ENCODE results near the gene OR2T33. TPM values are rescaled to one million over a fixed set of nuclear protein-coding genes. Genes with fewer than 3 reads are reported as not detected.
"Not testable (repeated sequence)": the region's sequence is repeated elsewhere in the genome, so short reads cannot be mapped to it uniquely, and the experiment has no call there.

Gene OR2T33, protein sequence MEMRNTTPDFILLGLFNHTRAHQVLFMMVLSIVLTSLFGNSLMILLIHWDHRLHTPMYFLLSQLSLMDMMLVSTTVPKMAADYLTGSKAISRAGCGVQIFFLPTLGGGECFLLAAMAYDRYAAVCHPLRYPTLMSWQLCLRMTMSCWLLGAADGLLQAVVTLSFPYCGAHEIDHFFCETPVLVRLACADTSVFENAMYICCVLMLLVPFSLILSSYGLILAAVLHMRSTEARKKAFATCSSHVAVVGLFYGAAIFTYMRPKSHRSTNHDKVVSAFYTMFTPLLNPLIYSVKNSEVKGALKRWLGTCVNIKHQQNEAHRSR
- total RNA-seq = not detected

- Mint-ChIP-seq H3K36me3 (ENCODE audit: low read depth) (no peaks in the 10 kb centered on the region), H3K27ac (no peak within 1 kb of the TSS), H3K27me3 (no peaks in the 10 kb centered on the region), H3K4me1 (ENCODE audit: low read depth) (no peaks in the 10 kb centered on the region), H3K9me3 (no peaks in the 10 kb centered on the region), H3K4me3 (no peak within 1 kb of the TSS)
- ChIA-PET POLR2A (no interaction called here), CTCF (no interaction called here)
- ATAC-seq = no peak
- intact Hi-C loops (cut with micrococcal nuclease) = no loop called here
- no peak for TF ChIP-seq CTCF (IDR thresholded peaks at IDR 0.05)
- DNase-seq = no peak
These were observed at the start of gene OR2T33 for GRCh38 chr1:248277876-248278275. OR2T33 (minus strand) TSS chr1:248277976; CDS start chr1:248273814, 4,162 bp downstream.

DNA sequence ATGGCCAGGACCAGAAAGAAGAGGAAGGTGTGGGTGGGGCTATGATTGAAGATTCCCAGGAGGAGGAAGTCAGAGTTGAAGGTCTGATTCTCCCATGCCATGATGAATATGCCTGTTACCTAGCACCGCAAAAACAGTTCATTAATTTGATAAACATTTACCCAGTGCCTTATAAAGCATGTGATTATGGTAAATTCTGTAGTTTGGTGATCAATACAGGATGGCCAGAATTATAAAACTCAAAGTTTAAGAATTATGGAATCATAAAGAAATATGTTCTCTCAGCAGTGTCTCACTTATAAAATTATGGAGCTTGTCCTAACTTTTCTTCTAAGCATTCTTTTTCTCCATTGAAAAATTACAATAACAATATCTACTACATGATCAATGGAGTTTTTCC, 46.7 kb upstream of the OR2T33 start, which contains the start of gene OR2M7:
Gene OR2M7 (minus strand): TSS at position 101 of the 400 bp plus-strand sequence. CDS start 0 bp downstream, at position 101.
- ChIA-PET CTCF (no interaction called here), POLR2A (no interaction called here)
- H3K9me3 Mint-ChIP-seq = no peaks in the 10 kb centered on the region
- no peaks in the 10 kb centered on the region for H3K4me1 Mint-ChIP-seq (ENCODE audit: low read depth)
- DNase-seq = no peak
- H3K27me3 Mint-ChIP-seq = peaks cover 1% of the 10 kb centered on the region
- no peak within 1 kb of the TSS for H3K27ac Mint-ChIP-seq
- H3K4me3 Mint-ChIP-seq = no peak within 1 kb of the TSS
- no peaks in the 10 kb centered on the region for H3K36me3 Mint-ChIP-seq (ENCODE audit: low read depth)
- intact Hi-C loops (cut with micrococcal nuclease) = no loop called here
- ATAC-seq = no peak
- no peak for TF ChIP-seq CTCF (IDR thresholded peaks at IDR 0.05)

GRCh38 chr1:248316796-248317195, 39.0 kb upstream of the OR2T33 start:
- Mint-ChIP-seq H3K36me3 (ENCODE audit: low read depth) (no peaks in the 10 kb centered on the region), H3K27me3 (no peaks in the 10 kb centered on the region), H3K27ac (no peak overlapping the region), H3K9me3 (peaks cover 20% of the 10 kb centered on the region), H3K4me1 (ENCODE audit: low read depth) (no peaks in the 10 kb centered on the region), H3K4me3 (no peak overlapping the region)
- TF ChIP-seq CTCF (IDR thresholded peaks at IDR 0.05) = no peak
- POLR2A ChIA-PET = no interaction called here
- DNase-seq (no peak), ATAC-seq (no peak)
- CTCF ChIA-PET = no interaction called here
- intact Hi-C loops (cut with micrococcal nuclease) = no loop called here

- H3K27ac Mint-ChIP-seq = not testable (repeated sequence)
These were observed 29.0 kb upstream of the OR2T33 start for GRCh38 chr1:248306740-248307139.

DNA sequence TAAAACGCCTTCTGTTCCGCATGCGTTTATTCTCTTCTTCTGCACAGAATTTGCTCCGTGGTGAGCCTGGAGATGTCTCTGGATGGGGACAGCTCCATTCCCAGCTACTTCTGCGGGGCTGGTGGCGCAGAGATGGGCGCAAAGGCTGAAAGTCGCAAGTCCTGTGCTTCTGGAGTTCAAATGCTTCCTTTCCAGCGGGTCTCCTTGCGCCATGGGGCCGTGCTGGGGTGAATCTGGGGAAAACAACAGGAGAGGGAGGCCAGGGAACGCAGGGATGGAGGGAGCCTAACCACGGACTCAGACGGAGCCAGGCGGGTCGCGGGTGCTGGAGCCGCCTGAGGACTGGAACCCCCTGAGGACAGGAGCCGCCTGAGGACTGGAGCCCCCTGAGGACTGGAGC, 28.3 kb upstream of the OR2T33 start:
- Mint-ChIP-seq H3K27ac (no peak overlapping the region), H3K27me3 (no peaks in the 10 kb centered on the region), H3K9me3 (no peaks in the 10 kb centered on the region), H3K4me1 (ENCODE audit: low read depth) (no peaks in the 10 kb centered on the region), H3K36me3 (ENCODE audit: low read depth) (no peaks in the 10 kb centered on the region), H3K4me3 (no peak overlapping the region)
- intact Hi-C loops (cut with micrococcal nuclease) = no loop called here
- CTCF ChIA-PET = no interaction called here
- no peak for ATAC-seq
- TF ChIP-seq CTCF (IDR thresholded peaks at IDR 0.05) = no peak
- POLR2A ChIA-PET = no interaction called here
- DNase-seq = no peak

More at GRCh38 chr1:248306740-248307139, 29.0 kb upstream of the OR2T33 start:
- CTCF ChIA-PET; H3K9me3 Mint-ChIP-seq; ATAC-seq; H3K4me1 Mint-ChIP-seq (ENCODE audit: low read depth); H3K27me3 Mint-ChIP-seq; H3K36me3 Mint-ChIP-seq (ENCODE audit: low read depth); H3K4me3 Mint-ChIP-seq; intact Hi-C loops (cut with micrococcal nuclease); POLR2A ChIA-PET; DNase-seq: not testable (repeated sequence)

GRCh38 chr1:248305672-248306071, 27.9 kb upstream of the OR2T33 start:
- ATAC-seq; POLR2A ChIA-PET; H3K27me3 Mint-ChIP-seq; intact Hi-C loops (cut with micrococcal nuclease); H3K9me3 Mint-ChIP-seq; H3K4me1 Mint-ChIP-seq (ENCODE audit: low read depth); DNase-seq; H3K27ac Mint-ChIP-seq; H3K36me3 Mint-ChIP-seq (ENCODE audit: low read depth); H3K4me3 Mint-ChIP-seq; CTCF ChIA-PET: not testable (repeated sequence)

All from activated CD8-positive, alpha-beta T cell treated with anti-CD3 and anti-CD28 coated beads for 36 hours (primary cell).